Measurements from ENCODE around the gene TMEM106C. TPM values are rescaled to one million over a fixed set of nuclear protein-coding genes. Genes with fewer than 3 reads are reported as not detected.

TMEM106C gene
- 133 and 139 TPM in 2 replicates for total RNA-seq (2014; rRNA removed; shearing (Covaris generic))
- polyA plus RNA-seq (2015; cell fraction: cytosol; rRNA removed) = 119 and 160 TPM in 2 replicates
- polyA plus RNA-seq (2015; cell fraction: nucleus; rRNA removed) = 78.5 and 89.8 TPM in 2 replicates

- DNase-seq (ENCODE audit: low read depth) = peak; percentile 89
Measured at GRCh38 chr12:47963340-47964040, at the start of gene TMEM106C. Gene TMEM106C (plus strand): TSS chr12:47963596. CDS start chr12:47964237, 641 bp downstream.

DNA sequence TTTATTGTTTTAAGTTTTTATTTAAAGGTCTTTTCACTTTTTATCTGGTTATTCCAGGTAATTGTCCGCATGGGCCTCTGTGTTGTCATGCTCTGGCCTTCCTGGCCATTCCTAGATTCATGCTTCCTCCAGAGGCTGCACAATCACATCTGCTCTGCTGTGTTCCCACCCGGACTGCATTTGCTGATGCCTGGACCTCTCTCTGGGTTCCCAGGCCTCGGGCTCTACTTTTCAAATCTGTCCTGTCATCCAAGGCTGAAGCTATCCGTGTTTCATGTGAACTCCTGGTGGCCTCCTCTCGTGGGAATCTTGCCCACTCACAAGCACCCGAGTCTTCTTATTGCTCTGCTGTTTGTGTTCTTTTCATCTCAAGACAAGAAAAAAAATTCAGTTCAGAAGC is 42.5 kb upstream of the TMEM106C start:
- DNase-seq (ENCODE audit: low read depth) = no peak

- DNase-seq (ENCODE audit: low read depth) = no peak
Measured at GRCh38 chr12:47921907-47922306, 41.5 kb upstream of the TMEM106C start.

DNA sequence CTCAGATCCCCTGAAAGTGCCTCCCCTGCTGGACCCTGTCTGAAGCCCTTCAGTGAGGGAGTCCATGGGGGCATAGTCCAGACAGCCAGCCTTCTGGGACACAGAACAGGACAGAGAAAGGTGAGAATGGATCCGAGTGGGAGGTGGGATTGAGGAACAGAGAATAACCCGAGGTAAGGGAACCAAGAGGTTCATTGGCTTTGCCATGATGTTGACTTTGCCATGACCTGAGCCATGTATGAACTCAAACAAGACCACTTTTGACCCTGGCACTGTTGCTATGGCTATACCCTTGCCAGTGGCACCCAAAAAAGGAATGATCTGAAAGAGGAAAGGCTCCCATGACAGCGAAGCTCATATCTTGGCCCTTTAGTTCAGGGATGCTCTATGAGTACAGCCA is 36.0 kb upstream of the TMEM106C start:
- DNase-seq (ENCODE audit: low read depth) = no peak

DNA sequence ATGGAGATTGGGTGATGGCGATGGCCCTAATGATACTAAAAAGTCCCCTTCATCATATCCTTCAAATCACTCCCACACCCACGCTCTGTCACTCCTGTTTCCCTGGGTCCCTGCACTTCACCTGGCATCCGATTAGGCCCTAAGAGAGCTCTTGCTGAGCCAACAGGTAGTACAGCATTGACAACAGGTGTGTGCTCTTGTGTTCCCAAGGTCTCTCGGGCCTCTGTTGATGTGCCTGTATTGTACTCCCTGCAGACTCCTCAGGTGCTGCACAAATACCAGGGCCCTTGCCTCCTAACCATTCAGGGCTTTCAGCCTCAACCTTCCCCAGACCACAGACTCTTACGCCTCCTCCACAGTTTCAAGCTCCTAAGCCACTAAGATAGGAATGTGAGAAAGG is 32.8 kb upstream of the TMEM106C start:
- no peak for DNase-seq (ENCODE audit: low read depth)

- DNase-seq (ENCODE audit: low read depth) = no peak
Measured at GRCh38 chr12:47931187-47931586, 32.2 kb upstream of the TMEM106C start.

DNA sequence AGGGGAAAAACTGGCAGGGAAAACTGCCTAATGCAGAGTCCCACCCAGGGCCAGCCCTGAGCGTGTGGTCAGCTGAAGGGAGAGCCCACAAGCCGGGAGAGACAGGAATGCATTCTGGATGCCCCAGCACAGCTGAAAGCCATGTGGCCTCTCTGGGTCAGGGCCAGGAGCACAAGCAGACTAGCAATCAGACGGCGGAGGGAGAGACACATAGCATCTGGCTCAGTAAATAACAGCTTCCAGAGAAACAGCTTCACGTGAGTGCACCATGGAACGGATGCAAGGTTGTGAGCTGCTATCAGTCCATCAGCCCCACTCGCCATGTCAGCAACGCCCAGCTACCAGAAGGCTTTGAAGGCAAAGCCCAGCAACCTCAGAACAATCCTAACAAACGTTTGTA is 28.2 kb upstream of the TMEM106C start:
- DNase-seq (ENCODE audit: low read depth) = no peak

GRCh38 chr12:47938093-47938492 is 25.3 kb upstream of the TMEM106C start:
- peak; percentile 60 for DNase-seq (ENCODE audit: low read depth)

- DNase-seq (ENCODE audit: low read depth) = no peak
Measured at GRCh38 chr12:47938594-47938993, 24.8 kb upstream of the TMEM106C start.

GRCh38 chr12:47939009-47939601 is 24.3 kb upstream of the TMEM106C start:
- DNase-seq (ENCODE audit: low read depth) = no peak

- DNase-seq (ENCODE audit: low read depth) = no peak
Measured at GRCh38 chr12:47940773-47941474, 22.5 kb upstream of the TMEM106C start.

GRCh38 chr12:47941475-47941780 is 22.0 kb upstream of the TMEM106C start:
- DNase-seq (ENCODE audit: low read depth) = no peak

- DNase-seq (ENCODE audit: low read depth) = no peak
Measured at GRCh38 chr12:47941871-47942613, 21.4 kb upstream of the TMEM106C start.

GRCh38 chr12:47942614-47943225 is 20.7 kb upstream of the TMEM106C start:
- no peak for DNase-seq (ENCODE audit: low read depth)

DNA sequence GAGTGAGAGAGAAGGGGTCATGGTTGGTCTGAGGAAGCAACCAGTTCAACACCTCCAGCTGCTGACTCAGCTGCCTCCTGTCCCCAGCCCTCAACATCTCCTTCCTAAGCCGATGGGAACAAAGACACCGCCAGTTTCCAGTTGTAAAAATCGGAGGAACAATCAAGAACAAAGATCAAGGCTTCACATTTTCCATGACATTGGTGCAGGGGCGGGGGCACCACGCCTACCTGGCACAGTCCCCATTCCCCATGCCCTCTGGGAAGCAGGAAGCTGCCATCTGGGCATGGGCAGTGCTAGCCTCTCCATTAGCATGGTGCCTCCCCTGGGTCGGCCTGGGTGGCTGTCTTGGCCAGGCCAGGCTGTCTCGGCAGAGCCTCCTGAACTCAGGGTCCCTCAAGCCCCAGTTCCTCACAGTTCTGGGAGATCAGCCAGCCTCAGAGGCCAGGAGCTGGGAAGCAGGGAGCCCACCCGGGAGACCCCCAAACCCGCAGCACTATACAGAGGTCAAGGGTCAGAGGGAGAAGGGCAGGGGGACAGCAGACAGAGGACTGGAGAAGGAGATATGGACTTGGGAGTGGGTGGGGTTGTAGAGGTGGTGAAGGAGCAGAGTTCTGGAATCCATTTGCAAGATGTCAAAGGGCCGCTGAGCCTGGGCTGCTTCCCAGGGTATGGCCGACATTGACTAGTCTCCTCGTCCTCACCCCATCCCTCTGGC is 19.6 kb upstream of the TMEM106C start:
- no peak for DNase-seq (ENCODE audit: low read depth)

- DNase-seq (ENCODE audit: low read depth) = no peak
Measured at GRCh38 chr12:47944685-47945340, 18.6 kb upstream of the TMEM106C start.

DNA sequence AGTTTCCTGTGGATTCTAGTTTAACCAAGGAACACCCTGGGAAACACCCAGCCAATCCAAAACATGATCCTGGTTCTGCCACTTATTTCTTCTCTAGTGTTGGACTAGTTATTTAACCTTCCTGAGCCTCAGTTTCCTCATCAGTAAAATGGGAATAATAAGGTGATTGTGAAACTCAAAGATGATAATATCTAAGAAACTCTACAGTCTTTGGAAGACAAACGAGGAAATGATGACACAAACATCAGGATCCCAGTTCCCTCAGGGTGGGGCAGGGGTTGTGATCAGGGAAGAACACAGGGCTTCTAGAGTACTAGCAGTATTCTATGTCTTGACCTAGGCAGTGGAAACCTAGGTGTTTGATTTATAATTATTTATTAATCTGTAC is 18.1 kb upstream of the TMEM106C start:
- DNase-seq (ENCODE audit: low read depth) = no peak

GRCh38 chr12:47946413-47947323 is 16.7 kb upstream of the TMEM106C start:
- peak; percentile 37 for DNase-seq (ENCODE audit: low read depth)

GRCh38 chr12:47947341-47947740 is 16.1 kb upstream of the TMEM106C start:
- DNase-seq (ENCODE audit: low read depth) = no peak

Data from HT1080 (cell line).